Right lobe of liver (tissue), 6 donors: ENCODE measurements around the gene ADAMTSL5. TPM values are rescaled to one million over a fixed set of nuclear protein-coding genes. Genes with fewer than 3 reads are reported as not detected.
A peak's percentile ranks its signal among the peaks of the same experiment; 100 is the strongest.

ENCODE experiments used
- ATAC-seq, 4 donors: fragments of 200-7000 bp; cut with Tn5 transposase; one replicate each; pipeline ENCODE4 v1.9.1; 2020; ENCODE audit warnings: mild to moderate bottlenecking in 4 of 4, moderate library complexity in 4 of 4
- DNase-seq, 3 donors: peaks; one replicate each; pipeline ENCODE4 v3.0.0-alpha.2; 2020
- H3K27ac ChIP-seq, 3 donors: fragments of 200-600 bp; one replicate each; pipeline ENCODE4 v1.8.0; 2022
- H3K27me3 ChIP-seq, 2 donors: fragments of 200-600 bp; one replicate each; pipeline ENCODE4 v1.8.0; 2022
- H3K36me3 ChIP-seq, 4 donors: fragments of 200-600 bp; sonication (generic) in 1 of 4; one replicate each; pipeline versions ENCODE4 v1.5.1 to v1.8.0; 2017 to 2022; ENCODE audit warnings: control low read depth in 1 of 4
- H3K4me1 ChIP-seq, 4 donors: fragments of 200-600 bp; sonication (generic) in 1 of 4; one replicate each; pipeline versions ENCODE4 v1.5.1 to v1.8.0; 2017 to 2022; ENCODE audit warnings: control low read depth in 1 of 4
- H3K4me3 ChIP-seq, 3 donors: fragments of 200-600 bp; one replicate each; pipeline ENCODE4 v1.8.0; 2022
- H3K9me3 ChIP-seq, 4 donors: fragments of 200-600 bp; sonication (generic) in 1 of 4; one replicate each; pipeline versions ENCODE4 v1.5.1 to v1.8.0; 2017 to 2022; ENCODE audit warnings: control low read depth in 1 of 4
- POLR2A ChIP-seq: fragments of 450-650 bp; IDR thresholded peaks from one replicate; pipeline ENCODE4 v1.6.1; 2017; ENCODE audit warnings: antibody characterized with exemption, mild to moderate bottlenecking
- WGBS: methylation state at CpG from one replicate; pipeline ENCODE4 v1.1.6; 2018; ENCODE audit warnings: low coverage, low lambda C conversion rate; ENCODE audit not compliant: insufficient coverage; ENCODE audit errors: missing lambda C conversion rate; 5-methylcytosine and 5-hydroxymethylcytosine counted together
- intact Hi-C, 2 donors: fragments of 100-400 bp; cut with DNase I; formaldehyde crosslinking; loops; one replicate each; pipeline versions ENCODE4 v1.11.2 to v1.14.1; 2022
- total RNA-seq, 6 experiments: library from RNA; depleted of rRNA in 2 of 6; stranded (reverse); fragments of >200 nt in 2 of 6; fragmentation: NEBNext Ultra II Directional in 3 of 6; extraction: Animal tissue kit (Norgen Biotek cat#: 25700) in 3 of 6; gene quantifications; one replicate each; pipeline versions ENCODE4 v1.1.0 to v1.2.4, GENCODE V29; 2016 to 2023
- TF ChIP-seq, protein P1 (sequence below), 4 donors: fragments of 200-600 bp in 3 of 4; fragments of 450-650 bp in 1 of 4; IDR thresholded peaks; one replicate each; pipeline versions ENCODE4 v1.5.1 to v1.8.0; 2016 to 2022; ENCODE audit warnings: antibody characterized with exemption in 4 of 4, mild to moderate bottlenecking in 2 of 4
- donor health status: DM: no; HTN: yes; CAD: no.
- donor health status: DM: no; HTN: no; CAD: no.
- donor health status: DM: no; HTN: no; CAD: no.
- donor health status: DM: no; HTN: yes; CAD: no.
- donor health status: DM: no; HTN: yes; CAD: no.

Gene ADAMTSL5
- total RNA-seq, 6 experiments from 2014 or later, result 1.8 to 6.9 (median 4.5) TPM

DNA sequence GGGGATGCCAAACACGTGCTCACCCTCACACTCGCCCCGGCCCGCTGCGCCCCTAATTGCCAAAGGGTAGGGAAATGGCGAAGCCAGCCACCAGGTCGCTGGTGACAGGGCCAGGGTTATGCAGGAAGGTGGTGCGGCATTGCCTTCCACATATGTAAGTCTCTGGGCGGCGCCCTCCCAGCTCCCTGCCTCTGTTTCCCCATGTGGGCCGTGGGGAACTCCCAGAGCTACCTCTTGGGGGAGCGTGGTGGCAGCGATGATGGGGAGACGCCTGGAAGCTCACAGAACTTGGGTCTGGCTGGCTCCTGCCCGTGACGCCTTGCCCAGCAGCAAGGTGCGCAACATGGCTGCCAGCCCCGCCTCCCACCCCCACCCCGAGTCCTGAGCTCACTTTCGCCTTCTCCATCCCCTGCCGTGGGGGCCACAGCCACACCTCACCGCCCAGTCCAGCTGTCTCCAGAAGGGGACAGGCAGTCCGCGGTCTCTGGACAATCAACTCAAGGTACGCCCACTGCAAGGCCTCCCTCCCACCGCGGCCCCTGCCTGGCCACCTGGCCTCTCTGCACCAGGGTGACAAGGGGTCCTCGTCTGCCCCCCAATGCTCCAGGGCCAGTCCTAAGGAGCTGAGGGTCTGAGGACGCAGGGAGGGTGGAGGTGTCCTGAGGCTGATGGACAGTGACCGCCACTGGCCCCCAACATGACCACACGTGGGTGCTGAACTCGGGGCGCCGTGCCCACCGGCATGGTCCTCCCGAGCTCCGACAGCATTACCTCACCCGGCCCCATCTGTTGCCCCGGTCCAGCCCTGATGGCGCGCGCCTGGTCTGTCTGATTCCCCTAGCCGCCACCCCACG is 40.4 kb downstream of the ADAMTSL5 start:
- ATAC-seq (no peak), DNase-seq (peak in 1 of 3 donors; percentile 24)
- H3K27me3 ChIP-seq, result peaks cover 0 to 33% of the 10 kb centered on the region in 2 donors
- peaks cover 0 to 40% (median 10%) of the 10 kb centered on the region in 4 donors for H3K4me1 ChIP-seq
- H3K36me3 ChIP-seq, result no peaks in the 10 kb centered on the region
- H3K27ac ChIP-seq, result no peak overlapping the region
- no peak overlapping the region for H3K4me3 ChIP-seq
- WGBS, result 36% methylated on average over 11 of the region's 44 CpGs
- no peaks in the 10 kb centered on the region for H3K9me3 ChIP-seq
- intact Hi-C loops, result no loop called here
- no peak for TF ChIP-seq POLR2A
- TF ChIP-seq, protein P1, sequence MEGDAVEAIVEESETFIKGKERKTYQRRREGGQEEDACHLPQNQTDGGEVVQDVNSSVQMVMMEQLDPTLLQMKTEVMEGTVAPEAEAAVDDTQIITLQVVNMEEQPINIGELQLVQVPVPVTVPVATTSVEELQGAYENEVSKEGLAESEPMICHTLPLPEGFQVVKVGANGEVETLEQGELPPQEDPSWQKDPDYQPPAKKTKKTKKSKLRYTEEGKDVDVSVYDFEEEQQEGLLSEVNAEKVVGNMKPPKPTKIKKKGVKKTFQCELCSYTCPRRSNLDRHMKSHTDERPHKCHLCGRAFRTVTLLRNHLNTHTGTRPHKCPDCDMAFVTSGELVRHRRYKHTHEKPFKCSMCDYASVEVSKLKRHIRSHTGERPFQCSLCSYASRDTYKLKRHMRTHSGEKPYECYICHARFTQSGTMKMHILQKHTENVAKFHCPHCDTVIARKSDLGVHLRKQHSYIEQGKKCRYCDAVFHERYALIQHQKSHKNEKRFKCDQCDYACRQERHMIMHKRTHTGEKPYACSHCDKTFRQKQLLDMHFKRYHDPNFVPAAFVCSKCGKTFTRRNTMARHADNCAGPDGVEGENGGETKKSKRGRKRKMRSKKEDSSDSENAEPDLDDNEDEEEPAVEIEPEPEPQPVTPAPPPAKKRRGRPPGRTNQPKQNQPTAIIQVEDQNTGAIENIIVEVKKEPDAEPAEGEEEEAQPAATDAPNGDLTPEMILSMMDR (IDR thresholded peaks at IDR 0.05), result no peak

DNA sequence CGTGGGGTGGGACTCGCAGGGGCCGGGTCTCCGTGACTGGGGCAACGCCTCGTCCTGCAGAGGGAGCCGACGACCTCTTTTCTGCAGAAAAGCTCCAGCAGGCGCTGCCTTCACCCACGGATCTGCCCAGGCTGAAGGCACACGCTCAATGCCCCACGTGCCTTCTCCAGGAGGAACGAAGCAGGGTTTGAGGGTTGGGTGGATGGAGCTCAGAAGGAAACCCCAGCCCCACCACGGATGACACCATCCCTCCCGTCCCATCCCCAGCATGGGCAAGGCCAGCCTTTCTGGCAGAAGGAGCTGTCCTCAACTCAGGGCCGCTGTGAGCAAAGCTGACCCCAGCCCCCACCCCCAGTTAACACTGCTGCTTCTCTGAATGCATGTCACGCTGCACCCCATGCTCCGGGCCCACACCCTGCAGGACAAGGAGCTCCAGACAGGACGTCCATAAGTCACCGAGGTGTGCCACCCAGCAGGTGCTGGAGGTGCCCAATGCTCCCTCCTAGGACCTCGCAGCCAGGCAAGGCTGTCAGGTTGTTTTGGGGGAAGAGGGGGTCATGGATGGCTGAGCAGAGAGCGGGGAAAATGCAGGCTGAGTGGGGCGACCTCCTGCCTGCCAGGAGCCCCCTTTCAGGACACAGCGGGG is 41.2 kb downstream of the ADAMTSL5 start:
- intact Hi-C loops, result no loop called here
- H3K4me3 ChIP-seq, result no peak overlapping the region

DNA sequence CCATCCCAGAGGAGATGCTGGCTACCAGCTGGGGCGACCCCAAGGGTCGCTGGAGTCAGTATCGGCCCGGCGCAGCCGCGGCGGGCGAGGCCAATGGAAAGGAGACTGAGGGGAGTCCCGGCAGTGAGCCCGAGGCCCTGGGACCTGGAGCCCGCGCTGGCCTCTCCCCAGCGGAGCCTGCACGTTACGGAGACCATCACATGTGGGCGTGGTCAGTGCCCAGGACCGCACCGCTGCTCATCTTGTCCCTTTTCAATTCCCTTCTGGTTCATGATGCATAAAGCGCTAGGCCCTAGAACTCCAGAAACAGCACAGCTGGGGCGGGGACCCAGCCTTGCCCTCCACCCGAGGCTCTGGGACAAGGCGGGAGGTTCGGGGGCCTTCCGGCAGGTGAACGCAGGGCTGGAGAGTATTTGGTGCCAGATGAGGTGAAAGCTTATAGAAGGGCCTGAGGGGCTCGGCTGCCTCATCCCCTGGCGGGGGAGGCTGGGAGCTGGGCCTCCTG is 41.8 kb downstream of the ADAMTSL5 start:
- DNase-seq (no peak), ATAC-seq (peak in 3 of 4 donors; percentile 9 to 15 (median 11))
- intact Hi-C loops, result no loop called here
- peak overlapping the region in 2 of 3 donors; percentile 3 to 33 for H3K4me3 ChIP-seq
- no peaks in the 10 kb centered on the region for H3K9me3 ChIP-seq
- H3K27ac ChIP-seq, result no peak overlapping the region
- peaks cover 0 to 41% of the 10 kb centered on the region in 2 donors for H3K27me3 ChIP-seq
- no peaks in the 10 kb centered on the region for H3K36me3 ChIP-seq
- H3K4me1 ChIP-seq, result peaks cover 0 to 46% (median 10%) of the 10 kb centered on the region in 4 donors
- WGBS, result 20% methylated on average over 10 of the region's 28 CpGs
- TF ChIP-seq, protein P1 (IDR thresholded peaks at IDR 0.05), result no peak
- TF ChIP-seq POLR2A, result no peak

More for the DNA sequence above, 41.2 kb downstream of the ADAMTSL5 start:
- Histone ChIP-seq H3K4me1 (peaks cover 0 to 41% (median 10%) of the 10 kb centered on the region in 4 donors), H3K36me3 (no peaks in the 10 kb centered on the region), H3K27me3 (peaks cover 0 to 38% of the 10 kb centered on the region in 2 donors), H3K9me3 (no peaks in the 10 kb centered on the region), H3K27ac (no peak overlapping the region)
- DNase-seq, result peak in 1 of 3 donors; percentile 22
- no peak for TF ChIP-seq POLR2A
- TF ChIP-seq, protein P1 (IDR thresholded peaks at IDR 0.05), result peak in 1 of 4 donors; percentile 7
- ATAC-seq, result peak in 2 of 4 donors; percentile 9 to 33
- 40% methylated on average over 1 of the region's 24 CpGs for WGBS

DNA sequence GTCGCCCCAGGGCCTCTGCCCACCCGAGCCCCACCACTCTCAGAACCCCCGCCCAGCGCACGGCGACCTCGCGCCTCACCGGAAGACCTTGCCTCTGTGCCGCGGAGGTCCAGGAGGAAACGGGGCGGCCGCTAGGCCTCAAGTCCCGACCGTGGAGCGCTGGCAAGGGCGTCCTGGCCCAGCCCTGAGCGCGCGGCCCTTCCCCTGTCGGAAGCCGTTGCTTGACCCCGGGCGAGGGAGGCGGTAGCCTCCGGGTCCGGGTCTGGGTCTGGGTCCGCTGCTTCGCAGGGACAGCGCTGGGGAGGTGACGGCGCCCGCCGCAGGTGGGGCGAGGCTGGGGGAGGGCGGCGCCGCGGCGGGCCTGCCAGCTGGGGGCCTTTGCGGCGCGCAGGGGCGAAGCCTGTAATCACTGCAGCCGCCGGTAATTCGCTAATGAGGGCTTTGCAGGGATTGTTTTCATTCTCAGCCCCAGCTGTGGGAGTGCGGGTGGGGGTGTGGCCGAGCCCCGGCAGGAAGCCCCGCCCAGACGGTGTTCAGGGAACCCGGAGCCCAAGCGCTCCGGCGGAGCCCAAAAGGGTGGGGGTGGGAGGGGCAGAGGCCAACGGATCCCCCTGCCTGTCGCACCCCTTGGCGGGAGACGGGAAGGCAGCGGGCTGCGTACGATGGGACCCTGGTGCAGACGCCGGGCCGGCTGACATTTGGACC is 42.4 kb downstream of the ADAMTSL5 start:
- H3K27me3 ChIP-seq, result peaks cover 0 to 41% of the 10 kb centered on the region in 2 donors
- H3K9me3 ChIP-seq, result no peaks in the 10 kb centered on the region
- no peak overlapping the region for H3K27ac ChIP-seq
- H3K36me3 ChIP-seq, result no peaks in the 10 kb centered on the region
- ATAC-seq, result peak in 3 of 4 donors; percentile 38 to 50 (median 50)
- H3K4me1 ChIP-seq, result peaks cover 0 to 49% (median 10%) of the 10 kb centered on the region in 4 donors
- peak overlapping the region; percentile 3 to 33 (median 18) for H3K4me3 ChIP-seq
- WGBS, result no CpG with 5 or more reads among the region's 67 CpGs
- intact Hi-C loops, result no loop called here
- DNase-seq, result peak in 2 of 3 donors; percentile 51 to 56
- TF ChIP-seq, protein P1 (IDR thresholded peaks at IDR 0.05), result no peak
- TF ChIP-seq POLR2A, result no peak
